CD4-positive, alpha-beta memory T cell (primary cell): ENCODE measurements around the gene GRIK2. TPM values are rescaled to one million over a fixed set of nuclear protein-coding genes. Genes with fewer than 3 reads are reported as not detected.

Experiments used
- CTCF ChIA-PET: fragments of 350-600 bp; sonication (Branson Sonifier 250); formaldehyde crosslinking; loops from one replicate; lab custom pipeline; 2021; ENCODE audit warnings: inconsistent platforms; ENCODE audit not compliant: partially characterized antibody; lab: Charles Lee
- POLR2A ChIA-PET: fragments of 350-600 bp; sonication (Branson Sonifier 250); formaldehyde crosslinking; loops from one replicate; lab custom pipeline; 2021; ENCODE audit not compliant: partially characterized antibody; lab: Charles Lee
- DNase-seq, 5 donors: peaks; one replicate each; pipeline versions ENCODE4 v3.0.0 to v3.0.0-alpha.2; 2020 to 2022; ENCODE audit warnings: mixed read lengths in 1 of 5
- H3K27ac ChIP-seq: one replicate; pipeline ENCODE4 v1.7.0; 2013; ENCODE audit warnings: low read depth, low read length
- H3K27me3 ChIP-seq: 2 replicates; pipeline ENCODE4 v1.7.0; 2013; ENCODE audit warnings: mild to moderate bottlenecking, low read length, moderate library complexity; ENCODE audit not compliant: insufficient read depth
- H3K36me3 ChIP-seq: 2 replicates; pipeline ENCODE4 v1.7.0; 2013; ENCODE audit warnings: mild to moderate bottlenecking, low read length, moderate library complexity; ENCODE audit not compliant: insufficient read depth
- H3K4me1 ChIP-seq: 2 replicates; pipeline ENCODE4 v1.7.0; 2013; ENCODE audit warnings: mild to moderate bottlenecking, low read length, moderate library complexity; ENCODE audit not compliant: insufficient read depth
- H3K4me3 ChIP-seq, 2 donors: one replicate each; pipeline ENCODE4 v1.7.0; 2013; ENCODE audit warnings: low read length in 2 of 2, mild to moderate bottlenecking in 1 of 2
- H3K9me3 ChIP-seq, 2 donors: one replicate each; pipeline ENCODE4 v1.7.0; 2013; ENCODE audit warnings: low read length in 2 of 2, control low read depth in 1 of 2; ENCODE audit not compliant: control insufficient read depth in 1 of 2
- H3K27ac Mint-ChIP-seq, 7 donors: one replicate each; pipeline ENCODE4 v1.8.0; 2020 to 2021; ENCODE audit warnings: mixed read lengths in 7 of 7, mild to moderate bottlenecking in 6 of 7, inconsistent platforms in 3 of 7, moderate library complexity in 3 of 7
- H3K27me3 Mint-ChIP-seq, 2 donors: one replicate each; pipeline ENCODE4 v1.8.0; 2020 to 2021; ENCODE audit warnings: mixed read lengths in 2 of 2
- H3K36me3 Mint-ChIP-seq, 2 donors: one replicate each; pipeline ENCODE4 v1.8.0; 2020 to 2021; ENCODE audit warnings: mixed read lengths in 2 of 2, inconsistent platforms in 1 of 2, mild to moderate bottlenecking in 1 of 2
- H3K4me1 Mint-ChIP-seq, 4 donors: one replicate each; pipeline ENCODE4 v1.8.0; 2020 to 2021; ENCODE audit warnings: mixed read lengths in 4 of 4, mild to moderate bottlenecking in 1 of 4
- H3K4me3 Mint-ChIP-seq, 8 donors: one replicate each; pipeline ENCODE4 v1.8.0; 2020 to 2021; ENCODE audit warnings: mixed read lengths in 8 of 8, mild to moderate bottlenecking in 7 of 8, moderate library complexity in 6 of 8, inconsistent platforms in 3 of 8
- H3K9me3 Mint-ChIP-seq, 8 donors: one replicate each; pipeline ENCODE4 v1.8.0; 2020 to 2021; ENCODE audit warnings: mixed read lengths in 8 of 8, mild to moderate bottlenecking in 5 of 8, inconsistent platforms in 3 of 8, moderate library complexity in 1 of 8
- intact Hi-C: fragments of 100-400 bp; cut with micrococcal nuclease; formaldehyde crosslinking; loops from one replicate; pipeline ENCODE4 v1.15.1; 2023
- polyA plus RNA-seq, 2 donors: library from polyadenylated mRNA; unstranded; fragments of 300-500 nt; fragmentation: Illumina TruSeq; gene quantifications; one replicate each; pipeline ENCODE4 v1.2.3, GENCODE V29; 2021
- total RNA-seq, 2 experiments: library from RNA; stranded (reverse); gene quantifications; one replicate each; pipeline ENCODE4 v1.2.3, GENCODE V29; 2021

Gene GRIK2
- total and polyA plus RNA-seq, 4 experiments from 2014 or later, result not detected

DNA sequence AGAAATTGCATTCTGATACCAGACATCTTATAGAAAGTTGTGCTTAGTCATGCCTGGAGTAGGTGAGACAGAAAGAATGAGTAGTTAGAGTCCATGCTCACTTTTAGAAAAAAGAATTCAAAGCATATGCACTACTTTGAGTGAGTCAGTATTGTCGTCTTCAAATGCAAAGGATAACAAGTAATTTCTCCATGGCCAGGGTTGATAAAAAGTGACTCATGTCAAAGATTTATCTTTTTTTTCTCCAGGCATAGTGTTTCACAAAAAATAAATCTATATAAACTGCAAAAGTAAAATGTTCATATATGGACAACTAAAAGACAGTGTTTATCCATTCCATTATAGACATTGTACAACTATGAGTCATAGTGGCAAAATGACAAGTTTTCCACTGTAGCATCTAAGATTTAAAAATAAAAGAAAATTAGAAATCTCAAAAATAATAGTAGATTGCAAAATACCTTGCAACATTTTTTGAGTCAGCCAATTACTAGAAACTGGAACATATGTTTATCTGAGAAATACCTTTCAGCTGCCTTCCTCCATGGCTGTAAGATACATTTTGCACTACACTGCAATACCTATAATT is 329.6 kb downstream of the GRIK2 start:
- no peak overlapping the region for H3K4me3 Mint-ChIP-seq
- Histone ChIP-seq H3K27ac (no peak overlapping the region), H3K9me3 (no peaks in the 10 kb centered on the region), H3K27me3 (no peaks in the 10 kb centered on the region), H3K4me3 (no peak overlapping the region), H3K4me1 (no peaks in the 10 kb centered on the region), H3K36me3 (no peaks in the 10 kb centered on the region)
- H3K27me3 Mint-ChIP-seq, result no peaks in the 10 kb centered on the region
- H3K9me3 Mint-ChIP-seq, result peaks cover 0 to 8% (median 0%) of the 10 kb centered on the region in 8 donors
- no peak overlapping the region for H3K27ac Mint-ChIP-seq
- DNase-seq, result no peak
- intact Hi-C loops, result no loop called here
- ChIA-PET POLR2A (no interaction called here), CTCF (no interaction called here)
- H3K36me3 Mint-ChIP-seq, result no peaks in the 10 kb centered on the region
- H3K4me1 Mint-ChIP-seq, result no peaks in the 10 kb centered on the region

DNA sequence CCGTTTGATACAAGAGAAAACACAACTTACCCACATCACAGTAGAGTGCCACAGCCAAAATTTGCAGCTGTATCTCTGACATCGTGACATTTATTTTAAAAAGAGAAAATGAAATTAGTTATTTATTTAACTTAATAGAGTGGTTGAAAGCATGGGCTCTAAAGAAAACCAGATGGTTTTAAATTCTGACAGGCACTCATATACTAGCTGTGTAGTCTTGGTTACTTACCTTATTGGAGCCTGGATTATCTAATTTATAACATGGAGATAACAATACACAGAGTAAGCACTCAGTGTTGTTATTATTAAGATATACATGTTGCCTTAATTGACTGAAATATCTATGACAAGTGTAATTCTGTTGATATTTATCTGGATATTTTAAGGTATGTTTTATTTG is 334.9 kb downstream of the GRIK2 start:
- CTCF ChIA-PET, result no interaction called here
- Mint-ChIP-seq H3K27ac (no peak overlapping the region), H3K4me3 (no peak overlapping the region), H3K27me3 (no peaks in the 10 kb centered on the region), H3K36me3 (no peaks in the 10 kb centered on the region), H3K9me3 (peaks cover 0 to 8% (median 0%) of the 10 kb centered on the region in 8 donors), H3K4me1 (peaks cover 0 to 1% (median 0%) of the 10 kb centered on the region in 4 donors)
- intact Hi-C loops, result no loop called here
- Histone ChIP-seq H3K36me3 (no peaks in the 10 kb centered on the region), H3K4me1 (no peaks in the 10 kb centered on the region), H3K4me3 (no peak overlapping the region), H3K27me3 (no peaks in the 10 kb centered on the region), H3K27ac (no peak overlapping the region), H3K9me3 (no peaks in the 10 kb centered on the region)
- no peak for DNase-seq
- POLR2A ChIA-PET, result no interaction called here

DNA sequence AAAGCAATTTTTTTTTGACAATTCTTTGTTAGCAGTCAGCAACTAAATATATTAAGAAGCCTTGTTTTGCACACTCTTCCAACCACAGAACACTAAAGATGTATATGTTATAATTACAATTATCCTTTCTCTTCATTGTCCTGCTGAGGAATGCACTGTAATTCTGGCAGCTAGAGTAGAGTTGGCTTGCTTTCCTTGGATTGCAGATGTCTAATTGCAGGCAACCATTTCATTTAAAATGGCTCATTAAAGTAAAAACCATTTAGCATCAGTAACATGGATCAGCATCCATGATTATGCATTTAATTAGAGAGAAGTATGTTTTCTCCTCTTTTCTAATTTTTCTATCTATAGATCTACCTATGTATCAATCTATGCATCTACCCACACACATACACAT is 335.4 kb downstream of the GRIK2 start:
- H3K27ac Mint-ChIP-seq, result no peak overlapping the region
- H3K36me3 ChIP-seq, result no peaks in the 10 kb centered on the region
- H3K4me1 ChIP-seq, result no peaks in the 10 kb centered on the region
- no peaks in the 10 kb centered on the region for H3K36me3 Mint-ChIP-seq
- H3K27ac ChIP-seq, result no peak overlapping the region
- no peak overlapping the region for H3K4me3 ChIP-seq
- CTCF ChIA-PET, result no interaction called here
- no peaks in the 10 kb centered on the region for H3K9me3 ChIP-seq
- POLR2A ChIA-PET, result no interaction called here
- no peak overlapping the region for H3K4me3 Mint-ChIP-seq
- no peaks in the 10 kb centered on the region for H3K27me3 Mint-ChIP-seq
- peaks cover 0 to 1% (median 0%) of the 10 kb centered on the region in 4 donors for H3K4me1 Mint-ChIP-seq
- intact Hi-C loops, result no loop called here
- no peak for DNase-seq
- H3K9me3 Mint-ChIP-seq, result peaks cover 0 to 8% (median 0%) of the 10 kb centered on the region in 8 donors
- H3K27me3 ChIP-seq, result no peaks in the 10 kb centered on the region

DNA sequence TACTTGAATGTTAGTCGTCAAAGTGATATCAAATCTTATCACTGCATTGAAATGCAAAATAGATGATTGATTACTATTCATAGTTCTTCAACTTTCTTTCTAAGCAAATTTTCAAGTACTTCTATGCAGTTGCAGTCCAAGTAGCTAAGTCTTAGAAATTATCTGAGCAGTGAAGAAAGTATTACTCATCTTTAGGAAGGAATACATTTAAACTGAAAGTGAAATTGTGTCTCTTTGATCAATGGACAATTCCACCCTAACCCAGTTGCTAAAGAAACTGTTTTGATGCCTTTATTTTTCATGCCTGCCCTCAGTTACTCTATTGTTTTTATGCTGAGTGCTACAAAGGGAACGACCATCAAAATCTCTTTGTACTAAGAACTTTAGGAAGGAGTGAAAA is 337.4 kb downstream of the GRIK2 start:
- no peak for DNase-seq
- Mint-ChIP-seq H3K4me1 (peaks cover 0 to 1% (median 0%) of the 10 kb centered on the region in 4 donors), H3K36me3 (no peaks in the 10 kb centered on the region), H3K27me3 (no peaks in the 10 kb centered on the region), H3K27ac (no peak overlapping the region), H3K4me3 (no peak overlapping the region), H3K9me3 (peaks cover 0 to 15% (median 4%) of the 10 kb centered on the region in 8 donors)
- H3K4me1 ChIP-seq, result no peaks in the 10 kb centered on the region
- H3K4me3 ChIP-seq, result no peak overlapping the region
- ChIA-PET POLR2A (no interaction called here), CTCF (no interaction called here)
- H3K27ac ChIP-seq, result no peak overlapping the region
- H3K36me3 ChIP-seq, result no peaks in the 10 kb centered on the region
- no peaks in the 10 kb centered on the region for H3K9me3 ChIP-seq
- intact Hi-C loops, result no loop called here
- H3K27me3 ChIP-seq, result no peaks in the 10 kb centered on the region

DNA sequence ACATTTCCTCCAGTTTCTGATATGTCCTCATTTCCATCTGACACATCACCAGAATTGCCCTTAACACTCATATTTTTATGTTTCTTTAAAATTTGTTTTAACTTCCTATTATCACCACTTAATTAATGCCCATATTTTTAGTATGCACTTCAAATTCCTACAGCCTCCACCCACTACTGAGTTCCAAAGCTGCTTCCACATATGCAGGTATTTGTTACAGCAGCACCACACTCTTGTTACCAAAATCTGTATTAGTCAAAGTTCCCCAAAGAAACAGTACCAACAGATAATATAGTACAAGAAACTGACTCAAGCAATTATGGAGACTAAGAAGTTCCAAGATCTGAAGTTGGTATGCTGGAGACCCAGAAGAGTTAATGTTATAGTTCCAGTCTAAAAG is 340.4 kb downstream of the GRIK2 start:
- intact Hi-C loops, result no loop called here
- peaks cover 0 to 21% (median 7%) of the 10 kb centered on the region in 8 donors for H3K9me3 Mint-ChIP-seq
- H3K9me3 ChIP-seq, result no peaks in the 10 kb centered on the region
- peaks cover 0 to 1% (median 0%) of the 10 kb centered on the region in 4 donors for H3K4me1 Mint-ChIP-seq
- H3K4me3 ChIP-seq, result no peak overlapping the region
- no peaks in the 10 kb centered on the region for H3K36me3 ChIP-seq
- H3K27me3 Mint-ChIP-seq, result no peaks in the 10 kb centered on the region
- no peaks in the 10 kb centered on the region for H3K4me1 ChIP-seq
- ChIA-PET POLR2A (no interaction called here), CTCF (no interaction called here)
- no peak overlapping the region for H3K27ac ChIP-seq
- H3K36me3 Mint-ChIP-seq, result no peaks in the 10 kb centered on the region
- peak overlapping the region in 1 of 7 donors; percentile 44 for H3K27ac Mint-ChIP-seq
- DNase-seq, result no peak
- no peak overlapping the region for H3K4me3 Mint-ChIP-seq
- H3K27me3 ChIP-seq, result no peaks in the 10 kb centered on the region

DNA sequence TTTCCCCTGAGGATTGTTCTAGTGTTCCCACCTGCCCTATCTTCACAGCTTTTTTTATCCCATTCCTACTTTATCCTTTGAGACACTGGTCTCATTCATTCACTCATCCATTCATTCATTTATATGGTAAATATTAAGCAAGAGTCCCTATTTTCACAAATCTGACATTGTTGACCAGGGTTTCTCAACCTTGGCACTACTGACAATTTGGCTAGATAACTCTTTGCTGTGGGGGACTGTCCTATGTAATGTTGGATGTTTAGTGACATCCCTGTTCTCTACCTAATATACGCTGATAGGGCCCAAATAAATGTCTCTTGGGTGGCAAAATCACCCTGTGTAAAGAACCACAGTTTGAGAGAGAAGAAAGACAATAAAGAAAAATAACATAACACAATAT is 345.0 kb downstream of the GRIK2 start:
- no peaks in the 10 kb centered on the region for H3K36me3 Mint-ChIP-seq
- Histone ChIP-seq H3K27ac (no peak overlapping the region), H3K4me1 (no peaks in the 10 kb centered on the region), H3K36me3 (no peaks in the 10 kb centered on the region), H3K4me3 (no peak overlapping the region), H3K27me3 (no peaks in the 10 kb centered on the region), H3K9me3 (no peaks in the 10 kb centered on the region)
- no peak overlapping the region for H3K27ac Mint-ChIP-seq
- H3K9me3 Mint-ChIP-seq, result peaks cover 3 to 21% (median 7%) of the 10 kb centered on the region in 8 donors
- intact Hi-C loops, result no loop called here
- H3K4me1 Mint-ChIP-seq, result no peaks in the 10 kb centered on the region
- no peak for DNase-seq
- POLR2A ChIA-PET, result no interaction called here
- CTCF ChIA-PET, result no interaction called here
- no peaks in the 10 kb centered on the region for H3K27me3 Mint-ChIP-seq
- no peak overlapping the region for H3K4me3 Mint-ChIP-seq

DNA sequence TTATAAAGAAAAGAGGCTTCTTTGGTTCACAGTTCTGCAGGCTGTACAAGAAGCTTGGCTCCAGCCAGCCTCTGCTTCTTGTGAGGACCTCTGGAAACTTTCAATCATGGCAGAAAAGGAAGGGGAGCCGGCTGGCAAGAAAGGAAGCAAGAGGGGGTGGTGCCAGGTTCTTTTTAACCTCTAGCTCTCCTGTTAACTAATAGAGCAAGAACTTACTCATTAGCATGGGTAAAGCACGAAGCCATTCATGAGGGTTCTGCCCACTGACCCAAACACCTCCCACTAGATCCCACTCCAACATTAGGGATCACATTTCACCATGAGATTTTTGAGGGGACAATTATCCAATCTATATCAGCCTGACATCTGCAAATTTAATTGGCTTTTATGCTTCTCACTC is 347.1 kb downstream of the GRIK2 start:
- no peaks in the 10 kb centered on the region for H3K4me1 Mint-ChIP-seq
- no peaks in the 10 kb centered on the region for H3K36me3 Mint-ChIP-seq
- Histone ChIP-seq H3K4me1 (no peaks in the 10 kb centered on the region), H3K27ac (no peak overlapping the region), H3K36me3 (no peaks in the 10 kb centered on the region), H3K27me3 (no peaks in the 10 kb centered on the region), H3K9me3 (no peaks in the 10 kb centered on the region), H3K4me3 (no peak overlapping the region)
- POLR2A ChIA-PET, result no interaction called here
- CTCF ChIA-PET, result no interaction called here
- H3K4me3 Mint-ChIP-seq, result no peak overlapping the region
- no peak for DNase-seq
- peaks cover 0 to 8% (median 5%) of the 10 kb centered on the region in 8 donors for H3K9me3 Mint-ChIP-seq
- no peak overlapping the region for H3K27ac Mint-ChIP-seq
- H3K27me3 Mint-ChIP-seq, result no peaks in the 10 kb centered on the region
- intact Hi-C loops, result no loop called here
